Mesenchymal stem cell (in vitro differentiated cells and primary cell): ENCODE results near the gene SPRED2.

Experiments
- DNase-seq: peaks from one replicate; pipeline ENCODE4 v3.0.0-alpha.2; 2013
- H2AFZ ChIP-seq: one replicate; pipeline ENCODE4 v1.6.1; 2013; ENCODE audit warnings: low read depth, mild to moderate bottlenecking, control low read depth, inconsistent platforms, low read length, moderate library complexity
- H2AK5ac ChIP-seq: 2 replicates; pipeline ENCODE4 v1.6.1; 2013; ENCODE audit warnings: low read length, moderate library complexity, mild to moderate bottlenecking, inconsistent platforms; ENCODE audit not compliant: severe bottlenecking
- H2BK120ac ChIP-seq: one replicate; pipeline ENCODE4 v1.6.1; 2013; ENCODE audit warnings: low read depth, mild to moderate bottlenecking, inconsistent platforms, low read length, moderate library complexity
- H2BK12ac ChIP-seq, 2 experiments: one replicate each; pipeline ENCODE4 v1.6.1; 2013; ENCODE audit warnings: inconsistent platforms in 2 of 2, low read length in 2 of 2, mild to moderate bottlenecking in 2 of 2, moderate library complexity in 2 of 2, control low read depth in 1 of 2
- H2BK15ac ChIP-seq: one replicate; pipeline ENCODE4 v1.6.1; 2013; ENCODE audit warnings: mild to moderate bottlenecking, low read depth, inconsistent platforms; ENCODE audit not compliant: poor library complexity, severe bottlenecking
- H2BK5ac ChIP-seq: 2 replicates; pipeline ENCODE4 v1.6.1; 2013; ENCODE audit warnings: low read depth, mild to moderate bottlenecking, low read length, control low read depth, inconsistent platforms; ENCODE audit not compliant: poor library complexity, severe bottlenecking
- H3K14ac ChIP-seq, 2 experiments: one replicate each; pipeline ENCODE4 v1.6.1; 2013; ENCODE audit warnings: inconsistent platforms in 2 of 2, low read length in 2 of 2, control low read depth in 1 of 2, mild to moderate bottlenecking in 1 of 2, moderate library complexity in 1 of 2
- H3K18ac ChIP-seq, 2 experiments: one replicate each; pipeline ENCODE4 v1.6.1; 2013; ENCODE audit warnings: inconsistent platforms in 2 of 2, low read length in 2 of 2, control low read depth in 1 of 2, low read depth in 1 of 2, mild to moderate bottlenecking in 1 of 2
- H3K23ac ChIP-seq, 2 experiments: one replicate each; pipeline ENCODE4 v1.6.1; 2013; ENCODE audit warnings: inconsistent platforms in 2 of 2, low read length in 2 of 2, mild to moderate bottlenecking in 2 of 2, moderate library complexity in 2 of 2, control low read depth in 1 of 2
- H3K27ac ChIP-seq: 2 replicates; pipeline ENCODE4 v1.5.1; 2013; ENCODE audit warnings: mild to moderate bottlenecking, moderate library complexity, low read length, control low read depth, inconsistent platforms; ENCODE audit not compliant: poor library complexity, severe bottlenecking
- H3K27me3 ChIP-seq, 2 experiments: 2 replicates each; pipeline versions ENCODE4 v1.6.1 to v1.7.0; 2013; ENCODE audit warnings: low read length in 2 of 2, mild to moderate bottlenecking in 2 of 2, moderate library complexity in 2 of 2, control low read depth in 1 of 2, inconsistent platforms in 1 of 2; ENCODE audit not compliant: control insufficient read depth in 1 of 2, insufficient read depth in 1 of 2
- H3K36me3 ChIP-seq, 2 experiments: 2 replicates each; pipeline versions ENCODE4 v1.6.1 to v1.7.0; 2013; ENCODE audit warnings: low read length in 2 of 2, control low read depth in 1 of 2, inconsistent platforms in 1 of 2, low read depth in 1 of 2, mild to moderate bottlenecking in 1 of 2; ENCODE audit not compliant: insufficient read depth in 2 of 2, control insufficient read depth in 1 of 2
- H3K4ac ChIP-seq, 2 experiments: one replicate each; pipeline ENCODE4 v1.6.1; 2013; ENCODE audit warnings: inconsistent platforms in 2 of 2, low read length in 2 of 2, mild to moderate bottlenecking in 2 of 2, moderate library complexity in 2 of 2, control low read depth in 1 of 2, low read depth in 1 of 2
- H3K4me1 ChIP-seq: 2 replicates; pipeline ENCODE4 v1.6.1; 2013; ENCODE audit warnings: low read depth, low read length, control low read depth; ENCODE audit not compliant: control insufficient read depth, insufficient read depth
- H3K4me2 ChIP-seq: 2 replicates; pipeline ENCODE4 v1.6.1; 2013; ENCODE audit warnings: low read length, mild to moderate bottlenecking, inconsistent platforms; ENCODE audit not compliant: poor library complexity, severe bottlenecking
- H3K4me3 ChIP-seq, 2 experiments: 2 replicates each; pipeline versions ENCODE4 v1.5.1 to v1.7.0; 2013; ENCODE audit warnings: low read length in 2 of 2, mild to moderate bottlenecking in 2 of 2, control low read depth in 1 of 2, low read depth in 1 of 2; ENCODE audit not compliant: insufficient read depth in 1 of 2
- H3K79me1 ChIP-seq: replicated peaks from 2 replicates; pipeline ENCODE4 v1.6.1; 2013; ENCODE audit warnings: mild to moderate bottlenecking, control low read depth, low read length, inconsistent platforms; ENCODE audit not compliant: poor library complexity, severe bottlenecking
- H3K9ac ChIP-seq: 2 replicates; pipeline ENCODE4 v1.7.0; 2013; ENCODE audit warnings: mild to moderate bottlenecking, low read length, moderate library complexity
- H3K9me3 ChIP-seq: 2 replicates; pipeline ENCODE4 v1.7.0; 2013; ENCODE audit warnings: mild to moderate bottlenecking, low read length; ENCODE audit not compliant: control insufficient read depth
- H4K8ac ChIP-seq: one replicate; pipeline ENCODE4 v1.6.1; 2013; ENCODE audit warnings: inconsistent platforms, mild to moderate bottlenecking, low read length, moderate library complexity
- H4K91ac ChIP-seq: one replicate; pipeline ENCODE4 v1.6.1; 2013; ENCODE audit warnings: mild to moderate bottlenecking, low read length, inconsistent platforms
- WGBS: methylation state at CpG from one replicate; pipeline ENCODE4 v1.1.7; 2013; ENCODE audit warnings: mixed read lengths; 5-methylcytosine and 5-hydroxymethylcytosine counted together

SPRED2 gene

GRCh38 chr2:65477590-65477989 is 45.2 kb upstream of the SPRED2 start:
- Histone ChIP-seq H3K4me2 (no peak overlapping the region), H2BK5ac (no peak overlapping the region), H3K4ac (no peak overlapping the region), H3K36me3 (peaks cover 0 to 18% of the 10 kb centered on the region in 2 experiments), H2AFZ (no peak overlapping the region), H4K91ac (no peak overlapping the region), H3K9ac (no peak overlapping the region), H3K4me1 (no peaks in the 10 kb centered on the region), H3K4me3 (no peak overlapping the region), H4K8ac (no peak overlapping the region), H2BK12ac (no peak overlapping the region), H3K23ac (no peak overlapping the region), H3K18ac (no peak overlapping the region), H3K27me3 (no peaks in the 10 kb centered on the region), H2AK5ac (no peak overlapping the region), H3K9me3 (peaks cover 53% of the 10 kb centered on the region), H3K79me1 (no peaks in the 10 kb centered on the region), H2BK15ac (no peak overlapping the region), H2BK120ac (no peak overlapping the region), H3K27ac (no peak overlapping the region), H3K14ac (no peak overlapping the region)
- no peak for DNase-seq
- 42% methylated on average over 4 of the region's 4 CpGs for WGBS

DNA sequence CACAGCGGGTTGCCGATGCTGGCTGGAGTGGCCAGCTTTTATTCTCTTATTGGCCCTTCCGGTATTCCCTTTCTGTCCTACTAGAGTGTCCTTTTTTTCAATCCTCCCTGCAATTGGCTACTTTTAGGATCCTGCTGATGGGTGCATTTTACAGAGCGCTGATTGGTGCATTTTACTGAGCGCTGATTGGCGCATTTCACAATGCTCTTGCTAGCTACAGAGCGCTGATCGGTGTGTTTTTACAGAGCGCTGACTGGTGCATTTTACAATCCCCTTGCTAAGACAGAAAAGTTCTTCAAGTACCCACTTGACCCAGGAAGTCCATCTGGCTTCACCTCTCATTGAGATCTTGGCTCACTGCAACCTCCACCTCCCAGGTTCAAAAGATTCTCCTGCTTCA is 44.4 kb upstream of the SPRED2 start:
- Histone ChIP-seq H3K27ac (no peak overlapping the region), H3K4me1 (no peaks in the 10 kb centered on the region)

GRCh38 chr2:65475000-65475399 is 42.6 kb upstream of the SPRED2 start:
- H2BK12ac ChIP-seq: no peak overlapping the region
- no peak overlapping the region for H2AK5ac ChIP-seq
- H3K4ac ChIP-seq: no peak overlapping the region
- peaks cover 58% of the 10 kb centered on the region for H3K9me3 ChIP-seq
- H4K91ac ChIP-seq: no peak overlapping the region
- H3K79me1 ChIP-seq: no peaks in the 10 kb centered on the region
- H2BK15ac ChIP-seq: no peak overlapping the region
- H3K14ac ChIP-seq: no peak overlapping the region
- no peak overlapping the region for H2AFZ ChIP-seq
- H3K9ac ChIP-seq: no peak overlapping the region
- H3K23ac ChIP-seq: no peak overlapping the region
- DNase-seq: no peak
- no peak overlapping the region for H3K18ac ChIP-seq
- H3K4me3 ChIP-seq: no peak overlapping the region
- WGBS: 79% methylated on average over 1 of the region's 1 CpG
- H3K4me1 ChIP-seq: no peaks in the 10 kb centered on the region
- H2BK120ac ChIP-seq: no peak overlapping the region
- no peak overlapping the region for H3K27ac ChIP-seq
- H4K8ac ChIP-seq: no peak overlapping the region
- no peak overlapping the region for H2BK5ac ChIP-seq
- no peaks in the 10 kb centered on the region for H3K27me3 ChIP-seq
- peaks cover 0 to 25% of the 10 kb centered on the region in 2 experiments for H3K36me3 ChIP-seq
- no peak overlapping the region for H3K4me2 ChIP-seq

More for the DNA sequence above, 44.4 kb upstream of the SPRED2 start:
- WGBS: 99% methylated on average over 9 of the region's 9 CpGs
- H3K23ac ChIP-seq: no peak overlapping the region
- H3K27me3 ChIP-seq: no peaks in the 10 kb centered on the region
- no peak overlapping the region for H3K4ac ChIP-seq
- no peaks in the 10 kb centered on the region for H3K79me1 ChIP-seq
- H3K36me3 ChIP-seq: peaks cover 0 to 18% of the 10 kb centered on the region in 2 experiments
- H4K8ac ChIP-seq: no peak overlapping the region
- H4K91ac ChIP-seq: no peak overlapping the region
- no peak overlapping the region for H2AK5ac ChIP-seq
- no peak overlapping the region for H3K14ac ChIP-seq
- H2BK15ac ChIP-seq: no peak overlapping the region
- H3K9me3 ChIP-seq: peaks cover 57% of the 10 kb centered on the region
- H2BK5ac ChIP-seq: no peak overlapping the region
- no peak overlapping the region for H2AFZ ChIP-seq
- H3K4me3 ChIP-seq: no peak overlapping the region
- H3K9ac ChIP-seq: no peak overlapping the region
- no peak for DNase-seq
- H3K18ac ChIP-seq: no peak overlapping the region
- no peak overlapping the region for H2BK120ac ChIP-seq
- no peak overlapping the region for H3K4me2 ChIP-seq
- H2BK12ac ChIP-seq: no peak overlapping the region

DNA sequence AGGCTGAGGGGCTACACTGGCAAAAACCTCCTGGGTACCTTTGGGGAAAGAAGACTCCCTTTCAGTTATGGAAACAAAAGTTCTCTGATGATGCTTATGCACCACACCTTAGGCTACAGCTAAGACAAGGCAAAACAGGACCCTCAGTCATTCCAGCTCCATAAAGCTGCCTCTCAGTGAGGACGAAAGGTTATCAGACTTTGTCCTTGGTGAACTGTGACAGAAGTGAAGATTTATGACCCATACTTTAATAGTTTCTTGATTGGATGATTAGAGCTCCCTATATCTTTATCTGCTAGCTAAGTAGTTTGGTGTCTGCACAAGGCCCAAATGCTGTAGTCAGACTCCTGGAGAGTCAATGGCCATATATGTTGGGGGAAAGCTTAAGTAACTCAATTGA is 40.6 kb upstream of the SPRED2 start:
- Histone ChIP-seq H3K4me2 (no peak overlapping the region), H2BK12ac (no peak overlapping the region), H3K36me3 (peaks cover 0 to 17% of the 10 kb centered on the region in 2 experiments), H3K4me1 (no peaks in the 10 kb centered on the region), H2BK5ac (no peak overlapping the region), H2BK15ac (no peak overlapping the region), H2BK120ac (no peak overlapping the region), H3K4me3 (no peak overlapping the region), H3K14ac (no peak overlapping the region), H2AFZ (no peak overlapping the region), H3K9me3 (peaks cover 48% of the 10 kb centered on the region), H3K9ac (no peak overlapping the region), H3K79me1 (no peaks in the 10 kb centered on the region), H3K27ac (no peak overlapping the region), H2AK5ac (no peak overlapping the region), H3K27me3 (no peaks in the 10 kb centered on the region), H3K4ac (no peak overlapping the region), H4K8ac (no peak overlapping the region), H3K18ac (no peak overlapping the region), H4K91ac (no peak overlapping the region), H3K23ac (no peak overlapping the region)
- DNase-seq: no peak
- WGBS: 83% methylated on average over 1 of the region's 1 CpG
